ENCODE results near the gene TBCA.

The TBCA gene

DNA sequence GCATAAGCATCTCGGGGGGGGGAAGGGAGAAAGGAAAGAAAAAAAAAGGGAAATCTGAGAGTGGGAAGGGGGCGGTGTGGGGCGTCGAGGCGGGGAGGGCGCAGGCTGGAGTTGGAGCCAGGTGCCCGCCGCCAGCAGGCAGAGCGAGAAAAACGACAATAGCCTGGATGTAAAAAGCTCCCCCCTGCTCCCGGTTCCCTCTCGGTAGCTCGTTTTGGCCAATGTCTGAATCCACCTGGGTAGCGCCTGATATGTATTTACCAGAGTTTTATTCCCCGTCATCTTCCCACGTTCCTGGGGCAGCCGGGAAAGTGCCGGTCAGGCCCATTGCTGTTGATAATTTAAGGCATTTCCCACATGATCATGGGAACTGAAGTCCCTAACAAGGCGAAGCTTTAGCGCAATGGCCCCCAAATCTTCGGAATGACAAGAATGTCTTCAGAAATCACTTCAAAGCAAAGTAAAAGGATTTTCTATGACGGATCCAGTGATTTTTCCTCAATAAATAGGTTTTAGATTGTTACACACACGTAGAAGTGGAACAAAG is 134.7 kb downstream of the TBCA start:
- no peak for DNase-seq
